Suprapubic skin (tissue), 4 donors: ENCODE data around the gene PA2G4. TPM values are rescaled to one million over a fixed set of nuclear protein-coding genes. Genes with fewer than 3 reads are reported as not detected.

ENCODE experiments used
- DNase-seq, 2 donors: peaks; one replicate each; pipeline ENCODE4 v3.0.0-alpha.2; 2019; ENCODE audit warnings: low spot score in 2 of 2
- H3K27ac ChIP-seq: fragments of 200-600 bp; sonication (generic); one replicate; pipeline ENCODE4 v1.5.1; 2019
- H3K27me3 ChIP-seq: fragments of 200-600 bp; sonication (generic); one replicate; pipeline ENCODE4 v1.5.1; 2019
- H3K36me3 ChIP-seq: fragments of 200-600 bp; sonication (generic); one replicate; pipeline ENCODE4 v1.5.1; 2019
- H3K4me1 ChIP-seq: fragments of 200-600 bp; sonication (generic); one replicate; pipeline ENCODE4 v1.5.1; 2019
- H3K4me3 ChIP-seq: fragments of 200-600 bp; sonication (generic); one replicate; pipeline ENCODE4 v1.5.1; 2019; ENCODE audit warnings: mild to moderate bottlenecking
- H3K9me3 ChIP-seq: fragments of 200-600 bp; sonication (generic); one replicate; pipeline ENCODE4 v1.5.1; 2019
- EP300 ChIP-seq: sonication (generic); formaldehyde crosslinking; IDR thresholded peaks from one replicate; pipeline ENCODE4 v1.6.1; 2017; ENCODE audit warnings: antibody characterized with exemption
- POLR2A ChIP-seq, 2 donors: fragments of 450-650 bp; IDR thresholded peaks; one replicate each; pipeline ENCODE4 v1.6.1; 2017; ENCODE audit warnings: antibody characterized with exemption in 2 of 2, mild to moderate bottlenecking in 2 of 2, moderate library complexity in 2 of 2
- POLR2AphosphoS5 ChIP-seq, 3 donors: sonication (generic); formaldehyde crosslinking; IDR thresholded peaks; one replicate each; pipeline ENCODE4 v1.6.1; 2017; ENCODE audit warnings: antibody characterized with exemption in 3 of 3
- WGBS: methylation state at CpG from one replicate; pipeline ENCODE4 v1.1.5; 2018; 5-methylcytosine and 5-hydroxymethylcytosine counted together
- total RNA-seq, 4 donors: library from RNA; depleted of rRNA; stranded (reverse); fragments of >200 nt; gene quantifications; one replicate each; pipeline ENCODE4 v1.1.0, GENCODE V29; 2016
- TF ChIP-seq, protein P1 (sequence below), 2 donors: fragments of 200-600 bp in 1 of 2; fragments of 450-650 bp in 1 of 2; sonication (generic) in 1 of 2; IDR thresholded peaks; one replicate each; pipeline ENCODE4 v1.5.1; 2016 to 2019; ENCODE audit warnings: antibody characterized with exemption in 2 of 2, mild to moderate bottlenecking in 1 of 2, moderate library complexity in 1 of 2

PA2G4 gene
- total RNA-seq, 4 donors from 2014 or later: 103 to 153 (median 117) TPM

DNA sequence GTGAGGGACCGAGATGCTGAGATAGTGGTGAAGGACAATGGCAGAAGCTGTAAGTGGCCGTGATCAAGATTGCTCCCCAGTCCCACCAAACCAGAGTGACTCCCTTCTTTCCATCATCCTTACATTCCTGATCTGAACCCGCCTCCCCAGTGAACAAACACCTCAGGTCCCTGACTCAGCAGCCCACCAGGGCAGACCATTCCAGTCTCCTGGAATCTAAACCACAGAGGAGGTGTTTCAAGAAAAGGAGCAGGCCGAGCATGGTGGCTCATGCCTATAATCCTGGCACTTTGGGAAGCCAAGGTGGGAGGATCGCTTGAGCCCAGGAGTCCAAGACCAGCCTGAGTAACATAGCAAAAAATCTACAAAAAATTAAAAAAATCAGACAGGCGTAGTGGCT is 17.8 kb upstream of the PA2G4 start:
- H3K27me3 ChIP-seq: no peaks in the 10 kb centered on the region
- WGBS: 90% methylated on average over 6 of the region's 6 CpGs
- peaks cover 14% of the 10 kb centered on the region for H3K36me3 ChIP-seq
- H3K4me1 ChIP-seq: peaks cover 23% of the 10 kb centered on the region
- peak overlapping the region; percentile 36 for H3K27ac ChIP-seq
- H3K9me3 ChIP-seq: no peaks in the 10 kb centered on the region
- no peak overlapping the region for H3K4me3 ChIP-seq
- DNase-seq: no peak
- TF ChIP-seq EP300 (no peak), POLR2A (IDR thresholded peaks at IDR 0.05) (no peak), POLR2AphosphoS5 (IDR thresholded peaks at IDR 0.05) (no peak)
- TF ChIP-seq, protein P1, sequence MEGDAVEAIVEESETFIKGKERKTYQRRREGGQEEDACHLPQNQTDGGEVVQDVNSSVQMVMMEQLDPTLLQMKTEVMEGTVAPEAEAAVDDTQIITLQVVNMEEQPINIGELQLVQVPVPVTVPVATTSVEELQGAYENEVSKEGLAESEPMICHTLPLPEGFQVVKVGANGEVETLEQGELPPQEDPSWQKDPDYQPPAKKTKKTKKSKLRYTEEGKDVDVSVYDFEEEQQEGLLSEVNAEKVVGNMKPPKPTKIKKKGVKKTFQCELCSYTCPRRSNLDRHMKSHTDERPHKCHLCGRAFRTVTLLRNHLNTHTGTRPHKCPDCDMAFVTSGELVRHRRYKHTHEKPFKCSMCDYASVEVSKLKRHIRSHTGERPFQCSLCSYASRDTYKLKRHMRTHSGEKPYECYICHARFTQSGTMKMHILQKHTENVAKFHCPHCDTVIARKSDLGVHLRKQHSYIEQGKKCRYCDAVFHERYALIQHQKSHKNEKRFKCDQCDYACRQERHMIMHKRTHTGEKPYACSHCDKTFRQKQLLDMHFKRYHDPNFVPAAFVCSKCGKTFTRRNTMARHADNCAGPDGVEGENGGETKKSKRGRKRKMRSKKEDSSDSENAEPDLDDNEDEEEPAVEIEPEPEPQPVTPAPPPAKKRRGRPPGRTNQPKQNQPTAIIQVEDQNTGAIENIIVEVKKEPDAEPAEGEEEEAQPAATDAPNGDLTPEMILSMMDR (IDR thresholded peaks at IDR 0.05): no peak

DNA sequence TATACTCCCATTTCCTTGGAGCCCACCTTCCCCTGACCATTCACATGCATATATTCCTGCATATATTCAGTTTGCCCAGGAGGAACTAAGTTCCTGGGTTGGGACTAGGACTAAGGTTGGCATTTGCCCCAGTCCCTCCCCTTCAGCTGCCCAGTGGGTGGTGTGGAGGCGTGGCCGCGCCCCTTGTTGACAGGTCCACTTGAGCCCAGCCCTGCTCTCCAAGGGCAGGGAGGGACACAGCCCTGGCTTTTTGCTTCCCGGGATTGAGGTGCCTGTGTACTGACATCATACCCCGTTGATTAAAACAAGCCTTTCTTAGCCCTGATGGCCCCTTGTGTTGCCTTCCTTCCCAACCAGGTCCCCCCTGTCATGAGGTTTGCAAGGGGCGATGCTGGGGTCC is 17.1 kb upstream of the PA2G4 start:
- H3K27me3 ChIP-seq: no peaks in the 10 kb centered on the region
- peaks cover 18% of the 10 kb centered on the region for H3K4me1 ChIP-seq
- no peak for DNase-seq
- peaks cover 14% of the 10 kb centered on the region for H3K36me3 ChIP-seq
- no peaks in the 10 kb centered on the region for H3K9me3 ChIP-seq
- H3K4me3 ChIP-seq: no peak overlapping the region
- H3K27ac ChIP-seq: peak overlapping the region; percentile 36
- WGBS: 75% methylated on average over 6 of the region's 6 CpGs
- no peak for TF ChIP-seq EP300
- TF ChIP-seq POLR2AphosphoS5 (IDR thresholded peaks at IDR 0.05): no peak
- TF ChIP-seq, protein P1 (IDR thresholded peaks at IDR 0.05): no peak

DNA sequence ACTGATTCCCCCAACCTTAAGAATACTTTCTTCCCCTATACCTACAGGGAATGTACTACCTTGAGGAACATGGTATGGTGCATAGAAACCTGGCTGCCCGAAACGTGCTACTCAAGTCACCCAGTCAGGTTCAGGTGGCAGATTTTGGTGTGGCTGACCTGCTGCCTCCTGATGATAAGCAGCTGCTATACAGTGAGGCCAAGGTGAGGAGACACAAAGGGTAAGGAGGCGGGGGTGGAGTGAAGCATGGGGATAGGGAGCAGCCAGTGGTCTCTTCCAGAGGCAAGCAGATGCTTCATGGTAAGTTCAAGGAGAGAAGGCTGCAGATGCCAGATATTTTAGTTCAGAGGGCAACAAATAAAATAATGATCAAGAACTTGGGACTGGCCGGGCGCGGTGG is 6.6 kb upstream of the PA2G4 start:
- 93% methylated on average over 6 of the region's 6 CpGs for WGBS
- Histone ChIP-seq H3K36me3 (peaks cover 67% of the 10 kb centered on the region), H3K27ac (no peak overlapping the region), H3K4me3 (no peak overlapping the region), H3K27me3 (no peaks in the 10 kb centered on the region), H3K4me1 (peaks cover 2% of the 10 kb centered on the region), H3K9me3 (no peaks in the 10 kb centered on the region)
- TF ChIP-seq EP300: no peak
- TF ChIP-seq, protein P1 (IDR thresholded peaks at IDR 0.05): no peak
- no peak for TF ChIP-seq POLR2AphosphoS5 (IDR thresholded peaks at IDR 0.05)
- no peak for TF ChIP-seq POLR2A (IDR thresholded peaks at IDR 0.05)
- DNase-seq: no peak

DNA sequence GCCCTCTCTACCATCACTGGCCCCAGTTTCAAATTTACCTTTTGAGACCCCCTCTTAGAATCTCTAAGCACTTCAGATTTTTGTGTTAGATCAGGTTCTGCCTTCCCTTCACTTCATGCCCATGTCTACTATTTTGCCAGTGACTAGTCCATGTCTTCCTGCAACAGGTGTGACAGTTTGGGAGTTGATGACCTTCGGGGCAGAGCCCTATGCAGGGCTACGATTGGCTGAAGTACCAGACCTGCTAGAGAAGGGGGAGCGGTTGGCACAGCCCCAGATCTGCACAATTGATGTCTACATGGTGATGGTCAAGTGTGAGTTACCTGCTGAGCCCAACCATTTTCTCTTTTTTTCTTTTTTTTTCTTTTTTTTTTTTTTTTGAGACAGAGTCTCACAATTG is 5.8 kb upstream of the PA2G4 start:
- DNase-seq: no peak
- WGBS: 79% methylated on average over 3 of the region's 3 CpGs
- Histone ChIP-seq H3K36me3 (peaks cover 61% of the 10 kb centered on the region), H3K4me3 (no peak overlapping the region), H3K4me1 (peaks cover 10% of the 10 kb centered on the region), H3K27ac (no peak overlapping the region), H3K9me3 (no peaks in the 10 kb centered on the region), H3K27me3 (no peaks in the 10 kb centered on the region)
- TF ChIP-seq POLR2AphosphoS5 (IDR thresholded peaks at IDR 0.05) (no peak), EP300 (no peak), POLR2A (IDR thresholded peaks at IDR 0.05) (no peak)
- TF ChIP-seq, protein P1 (IDR thresholded peaks at IDR 0.05): no peak

DNA sequence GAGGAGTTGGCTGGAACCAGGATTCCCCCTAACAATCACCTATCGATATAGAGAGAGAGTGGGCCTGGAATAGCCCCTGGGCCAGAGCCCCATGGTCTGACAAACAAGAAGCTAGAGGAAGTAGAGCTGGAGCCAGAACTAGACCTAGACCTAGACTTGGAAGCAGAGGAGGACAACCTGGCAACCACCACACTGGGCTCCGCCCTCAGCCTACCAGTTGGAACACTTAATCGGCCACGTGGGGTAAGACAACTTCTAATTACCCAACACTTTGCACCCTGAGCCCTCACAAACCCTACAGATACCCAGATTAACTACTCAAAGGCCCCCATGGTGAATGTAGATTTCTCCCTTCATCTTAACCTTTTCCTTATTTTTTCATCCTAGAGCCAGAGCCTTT is 4.6 kb upstream of the PA2G4 start:
- TF ChIP-seq POLR2A (IDR thresholded peaks at IDR 0.05) (no peak), EP300 (no peak), POLR2AphosphoS5 (IDR thresholded peaks at IDR 0.05) (no peak)
- TF ChIP-seq, protein P1 (IDR thresholded peaks at IDR 0.05): no peak
- WGBS: 47% methylated on average over 4 of the region's 4 CpGs
- no peak for DNase-seq
- Histone ChIP-seq H3K27me3 (no peaks in the 10 kb centered on the region), H3K4me1 (peaks cover 13% of the 10 kb centered on the region), H3K9me3 (no peaks in the 10 kb centered on the region), H3K4me3 (no peak overlapping the region), H3K36me3 (peaks cover 49% of the 10 kb centered on the region), H3K27ac (no peak overlapping the region)
